ELF-1 (cell line): ENCODE data around the gene GPR61.

Source experiments
- DNase-seq: peaks from one replicate; pipeline ENCODE4 v3.0.0-alpha.2; 2016; ENCODE audit warnings: low read depth, low spot score

Gene GPR61

DNA sequence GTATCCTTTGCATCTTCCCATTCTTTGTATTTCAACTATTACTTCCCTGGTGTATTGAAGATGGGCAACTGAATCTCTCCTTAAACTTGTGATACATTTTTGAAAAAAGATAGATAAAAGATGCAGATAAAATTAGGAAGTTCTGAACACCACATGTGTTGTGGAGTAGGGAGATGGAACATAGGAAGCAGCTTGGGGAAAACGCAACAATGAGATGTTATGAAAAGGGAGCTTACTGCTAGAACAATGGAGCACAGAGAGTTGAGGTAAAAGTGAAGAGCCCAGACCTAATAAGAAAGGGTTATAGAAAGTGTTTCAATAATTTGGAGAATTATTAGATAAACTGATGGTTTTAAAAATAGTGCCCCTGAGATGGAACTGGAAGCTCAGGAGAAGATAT lies 29.7 kb downstream of the GPR61 start:
- DNase-seq, result no peak

DNA sequence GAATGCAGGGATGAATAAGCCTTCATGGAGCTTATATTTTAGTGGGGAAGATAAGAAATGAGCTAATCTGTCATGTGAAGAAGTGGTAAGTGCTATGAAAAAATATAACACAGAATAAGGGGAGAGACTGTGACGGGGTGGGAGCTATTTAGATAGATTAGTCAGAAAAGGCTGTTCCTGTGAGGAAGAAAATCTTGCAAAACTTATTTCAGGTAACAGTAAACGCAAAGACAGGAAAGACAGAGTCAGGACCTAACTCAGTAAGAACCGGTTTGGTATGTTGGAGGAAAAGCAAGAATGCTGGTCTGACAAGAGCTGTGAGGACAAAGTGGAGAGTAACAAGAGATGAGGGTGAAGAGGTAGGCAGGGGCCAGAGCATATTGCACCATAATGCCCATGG lies 30.7 kb downstream of the GPR61 start:
- peak; percentile 27 for DNase-seq

DNA sequence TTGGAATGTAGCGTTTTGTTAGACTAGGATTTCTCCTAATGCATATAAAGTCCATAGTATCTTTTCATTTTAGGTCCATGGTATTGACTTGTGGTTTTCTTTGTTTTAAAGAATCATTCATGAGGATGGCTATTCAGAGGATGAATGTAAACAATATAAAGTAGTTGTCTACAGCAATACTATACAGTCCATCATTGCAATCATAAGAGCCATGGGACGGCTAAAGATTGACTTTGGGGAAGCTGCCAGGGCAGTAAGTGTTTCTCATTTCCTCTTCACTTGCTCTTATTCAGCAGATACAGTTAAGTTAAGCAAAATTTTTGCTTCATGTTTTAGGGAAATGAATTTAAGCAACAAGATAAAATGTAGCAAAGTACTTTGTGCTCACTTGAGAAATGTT lies 34.1 kb downstream of the GPR61 start:
- DNase-seq, result no peak

DNA sequence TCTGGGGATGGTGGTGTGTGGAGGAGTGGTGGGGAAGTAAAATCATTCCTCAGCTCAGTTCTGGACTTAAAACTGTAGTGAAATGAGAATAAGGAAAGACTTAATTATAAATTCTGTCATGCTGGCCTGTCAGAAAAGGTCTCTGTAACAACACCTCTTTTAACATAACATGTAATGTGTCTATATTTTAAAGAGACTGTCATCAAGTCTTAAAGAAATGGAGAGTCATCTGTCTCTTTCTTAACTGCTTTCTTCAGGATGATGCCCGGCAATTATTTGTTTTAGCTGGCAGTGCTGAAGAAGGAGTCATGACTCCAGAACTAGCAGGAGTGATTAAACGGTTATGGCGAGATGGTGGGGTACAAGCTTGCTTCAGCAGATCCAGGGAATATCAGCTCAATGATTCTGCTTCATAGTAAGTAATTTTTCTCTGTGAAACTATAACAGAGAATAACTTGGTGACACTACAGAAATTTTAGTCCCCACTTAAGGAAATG lies 39.3 kb downstream of the GPR61 start:
- no peak for DNase-seq

DNA sequence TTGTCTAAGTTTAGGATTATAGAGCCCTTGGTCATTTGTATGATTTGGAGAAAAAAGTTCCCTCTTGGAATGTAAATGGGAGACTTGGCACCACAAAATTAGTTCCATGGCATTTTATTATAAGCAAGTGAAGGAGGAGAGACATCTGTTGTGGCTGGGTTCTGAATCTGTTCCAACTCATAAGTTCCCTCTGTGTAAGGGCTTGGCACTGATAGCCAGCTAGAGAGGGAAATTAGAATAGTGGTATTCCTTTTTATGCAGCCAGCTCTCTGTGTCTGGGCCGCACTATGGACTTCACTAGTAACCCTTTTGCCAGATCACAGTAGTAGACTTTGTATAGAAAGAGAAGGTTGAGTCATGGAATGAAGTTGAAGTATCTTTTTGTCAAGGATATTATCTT lies 39.8 kb downstream of the GPR61 start:
- DNase-seq, result no peak

DNA sequence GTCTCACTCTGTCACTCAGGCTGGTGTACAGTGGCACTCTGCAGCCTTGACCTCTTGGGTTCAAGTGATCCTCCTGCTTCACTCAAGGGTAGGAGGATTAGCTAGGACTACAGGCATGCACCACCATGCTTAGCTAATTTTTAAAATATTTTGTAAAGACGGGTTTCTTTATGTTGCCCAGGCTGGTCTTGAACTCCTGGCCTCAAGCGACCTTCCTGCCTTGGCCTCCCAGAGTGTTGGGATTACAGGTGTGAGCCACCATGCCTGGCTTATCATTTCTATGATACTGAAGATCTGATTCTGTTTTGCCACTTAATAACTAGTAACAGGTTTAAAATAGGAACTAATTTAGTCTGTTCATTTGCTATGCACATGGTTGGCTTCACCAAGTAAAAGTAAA lies 42.3 kb downstream of the GPR61 start:
- DNase-seq, result no peak

DNA sequence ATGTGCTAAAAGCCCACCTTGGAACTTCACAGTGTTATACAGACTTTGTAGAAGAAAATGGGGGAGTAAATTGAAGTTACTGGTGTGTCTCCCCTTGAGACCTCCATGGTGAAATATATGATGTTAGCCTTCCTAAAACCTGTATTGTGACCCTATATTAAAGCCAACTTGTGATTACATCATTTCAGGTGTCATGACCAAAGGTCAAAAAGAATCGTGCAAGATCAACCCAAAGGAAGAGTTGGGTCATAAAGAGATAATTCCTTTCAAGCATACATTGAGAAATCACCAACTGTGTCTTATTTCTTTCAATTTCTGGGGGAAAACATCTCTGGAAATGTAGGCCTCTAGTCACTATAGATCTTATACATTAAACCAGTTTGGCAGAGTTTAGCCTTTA lies 45.1 kb downstream of the GPR61 start:
- no peak for DNase-seq

DNA sequence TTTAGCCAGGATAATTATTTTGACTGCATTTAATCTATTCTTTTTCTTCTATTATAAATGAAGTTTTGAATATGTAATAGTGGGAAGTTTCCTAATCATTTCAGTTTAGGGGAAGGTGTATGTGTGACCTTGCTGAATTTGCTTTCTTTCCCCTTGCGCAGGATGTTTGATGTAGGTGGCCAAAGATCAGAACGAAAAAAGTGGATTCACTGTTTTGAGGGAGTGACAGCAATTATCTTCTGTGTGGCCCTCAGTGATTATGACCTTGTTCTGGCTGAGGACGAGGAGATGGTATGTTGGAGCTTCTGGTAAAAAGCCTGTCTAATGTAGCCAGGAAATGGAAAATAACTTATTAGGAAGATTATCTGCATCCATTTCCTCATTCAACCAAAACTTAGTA lies 46.4 kb downstream of the GPR61 start:
- no peak for DNase-seq

DNA sequence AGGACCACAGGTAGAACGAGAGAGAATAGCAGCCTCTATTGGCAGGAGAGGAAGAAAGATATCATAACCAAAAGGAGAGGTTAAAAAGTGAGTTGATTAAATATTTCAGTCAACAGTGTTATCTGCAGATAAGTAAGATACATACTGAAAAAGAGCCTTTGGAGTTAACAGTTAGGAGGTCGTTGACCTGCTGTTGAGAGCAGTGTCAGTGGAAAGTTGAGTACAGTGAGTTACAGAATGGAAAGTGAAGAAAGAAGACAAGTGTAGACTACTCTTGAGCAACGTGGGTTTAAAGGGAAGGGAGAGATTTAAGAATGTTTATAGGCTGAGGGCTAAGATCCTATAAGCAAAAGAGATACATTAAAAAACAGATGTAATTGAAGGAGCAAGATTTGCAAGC lies 49.5 kb downstream of the GPR61 start:
- DNase-seq, result no peak

DNA sequence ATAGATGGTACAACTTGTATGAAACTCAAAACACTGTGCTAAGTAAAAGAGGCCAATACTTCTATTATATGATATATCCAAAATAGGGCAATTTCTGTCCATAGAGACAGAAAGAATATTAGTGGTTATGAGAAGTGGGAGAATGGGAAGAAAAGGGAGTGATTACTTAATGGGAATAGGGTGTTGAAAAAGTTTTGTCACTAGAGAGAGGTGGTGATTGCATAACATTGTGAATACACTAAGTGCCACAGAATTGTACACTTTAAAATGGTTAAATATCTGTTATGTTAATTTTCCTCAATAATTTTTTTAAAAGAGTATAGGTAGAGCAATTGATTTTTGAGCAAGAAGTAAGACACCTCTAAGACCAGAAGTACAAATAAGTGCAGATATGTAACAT lies 50.0 kb downstream of the GPR61 start:
- DNase-seq, result no peak

DNA sequence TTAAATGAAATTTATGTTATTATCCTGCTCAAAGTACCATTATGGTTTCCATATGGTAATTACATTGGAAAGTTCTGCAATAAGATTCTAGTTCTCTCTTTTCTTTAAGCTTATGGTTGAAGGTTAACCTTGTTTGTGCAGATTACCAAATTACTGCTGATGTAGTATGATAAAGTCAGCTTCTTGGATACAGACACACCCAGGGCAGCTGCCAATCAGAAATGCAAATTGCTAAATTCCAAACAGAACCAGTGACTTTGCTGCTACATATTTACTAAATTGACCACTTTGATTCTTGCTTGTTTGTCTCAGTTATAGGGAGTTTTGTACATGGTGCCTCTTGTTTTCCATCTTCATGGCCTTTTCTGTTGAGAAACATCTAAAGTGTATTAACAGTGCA lies 53.2 kb downstream of the GPR61 start:
- no peak for DNase-seq

DNA sequence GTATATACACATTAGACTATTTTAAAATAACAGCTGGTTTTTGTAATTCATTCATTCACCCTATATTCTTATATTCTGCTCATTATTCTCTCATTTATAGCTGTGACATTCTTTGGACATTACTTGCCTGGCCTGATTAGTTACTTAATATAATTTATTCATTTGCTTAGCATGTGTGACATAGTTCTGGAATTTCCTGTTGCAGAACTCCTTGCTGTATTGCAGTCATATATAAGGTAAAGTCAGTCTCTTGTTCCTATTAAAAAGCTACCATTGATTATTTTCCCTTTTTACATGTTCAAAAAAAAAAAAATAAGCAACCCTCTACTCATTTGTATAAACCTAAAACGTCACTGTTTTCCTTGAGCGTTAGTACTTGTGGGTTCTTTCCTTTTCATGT lies 55.9 kb downstream of the GPR61 start:
- no peak for DNase-seq
